Stomach (tissue), 9 donors: ENCODE data around the gene ZDHHC8. TPM values are rescaled to one million over a fixed set of nuclear protein-coding genes. Genes with fewer than 3 reads are reported as not detected.

Source experiments
- DNase-seq, 2 donors: peaks; one replicate each; pipeline versions ENCODE4 v3.0.0 to v3.0.0-alpha.2; 2013 to 2019
- H3K27ac ChIP-seq, 5 donors: fragments of 200-600 bp in 4 of 5; sonication (generic) in 4 of 5; one replicate each; pipeline ENCODE4 v1.5.1; 2013 to 2019; ENCODE audit warnings: mild to moderate bottlenecking in 1 of 5, moderate library complexity in 1 of 5
- H3K27me3 ChIP-seq, 3 donors: fragments of 200-600 bp; sonication (generic); one replicate each; pipeline ENCODE4 v1.5.1; 2017 to 2019; ENCODE audit warnings: mixed run types in 1 of 3
- H3K36me3 ChIP-seq, 4 donors: fragments of 200-600 bp; sonication (generic); 1 replicate in 3 of 4; 2 replicates in 1 of 4; pipeline ENCODE4 v1.5.1; 2016 to 2019
- H3K4me1 ChIP-seq, 4 donors: fragments of 200-600 bp; sonication (generic); one replicate each; pipeline ENCODE4 v1.5.1; 2016 to 2019
- H3K4me3 ChIP-seq, 4 donors: fragments of 200-600 bp; sonication (generic) in 3 of 4; one replicate each; pipeline ENCODE4 v1.5.1; 2016 to 2019; ENCODE audit warnings: mild to moderate bottlenecking in 1 of 4
- H3K9me3 ChIP-seq, 4 donors: fragments of 200-600 bp; sonication (generic); one replicate each; pipeline ENCODE4 v1.5.1; 2016 to 2019
- EP300 ChIP-seq: sonication (generic); formaldehyde crosslinking; IDR thresholded peaks from one replicate; pipeline ENCODE4 v1.6.1; 2017; ENCODE audit warnings: antibody characterized with exemption
- POLR2A ChIP-seq, 4 donors: fragments of 450-650 bp; IDR thresholded peaks; one replicate each; pipeline ENCODE4 v1.6.1; 2016; ENCODE audit warnings: antibody characterized with exemption in 4 of 4, control low read depth in 2 of 4, mild to moderate bottlenecking in 1 of 4, moderate library complexity in 1 of 4
- POLR2AphosphoS5 ChIP-seq, 3 donors: sonication (generic); formaldehyde crosslinking; IDR thresholded peaks; one replicate each; pipeline ENCODE4 v1.6.1; 2016; ENCODE audit warnings: antibody characterized with exemption in 3 of 3
- WGBS, 5 donors: extraction: QIAGEN DNeasy Blood & Tissue Kit in 3 of 5; methylation state at CpG; one replicate each; pipeline versions ENCODE4 v1.1.5 to v1.1.7; 2013 to 2018; 5-methylcytosine and 5-hydroxymethylcytosine counted together
- intact Hi-C: fragments of 100-400 bp; cut with DNase I; formaldehyde crosslinking; loops from one replicate; pipeline ENCODE4 v1.15.1; 2023; ENCODE audit warnings: low total_unique reads
- polyA plus RNA-seq, 3 donors: library from polyadenylated mRNA; stranded (reverse); fragments of 200-250 nt; gene quantifications; one replicate each; pipeline ENCODE4 v1.2.3, GENCODE V29; 2013
- total RNA-seq, 5 donors: library from RNA; depleted of rRNA; stranded (reverse); fragments of >200 nt; gene quantifications; one replicate each; pipeline versions ENCODE4 v1.1.0 to v1.2.3, GENCODE V29; 2014 to 2016
- TF ChIP-seq, protein P1 (sequence below), 7 experiments: fragments of 450-650 bp in 4 of 7; fragments of 200-600 bp in 3 of 7; sonication (generic) in 3 of 7; IDR thresholded peaks; one replicate each; pipeline ENCODE4 v1.5.1; 2016 to 2019; ENCODE audit warnings: antibody characterized with exemption in 7 of 7, control low read depth in 2 of 7, mild to moderate bottlenecking in 1 of 7
- donor health status: healthy with polysubstance abuse.
- donor health status: Bipolar disorder and iron deficiency.
- donor health status: healthy.

The ZDHHC8 gene
- total and polyA plus RNA-seq, 8 donors: 3.2 to 228 (median 18.7) TPM

GRCh38 chr22:20087319-20088262 is 44.0 kb upstream of the ZDHHC8 start:
- no peak for DNase-seq
- Histone ChIP-seq H3K27me3 (no peaks in the 10 kb centered on the region), H3K4me1 (peaks cover 26 to 35% (median 27%) of the 10 kb centered on the region in 4 donors), H3K27ac (no peak overlapping the region), H3K9me3 (no peaks in the 10 kb centered on the region), H3K4me3 (no peak overlapping the region), H3K36me3 (peaks cover 69 to 72% (median 71%) of the 10 kb centered on the region in 4 donors)
- no peak for TF ChIP-seq POLR2A (IDR thresholded peaks at IDR 0.05)
- intact Hi-C loops: no loop called here
- WGBS, 5 donors: 88 to 93% (median 90%) methylated on average over 13 to 14 of the region's 14 CpGs

GRCh38 chr22:20088263-20088648 is 43.3 kb upstream of the ZDHHC8 start:
- TF ChIP-seq POLR2A (IDR thresholded peaks at IDR 0.05): no peak
- TF ChIP-seq POLR2AphosphoS5 (IDR thresholded peaks at IDR 0.05): no peak
- no peak for TF ChIP-seq EP300
- TF ChIP-seq, protein P1, sequence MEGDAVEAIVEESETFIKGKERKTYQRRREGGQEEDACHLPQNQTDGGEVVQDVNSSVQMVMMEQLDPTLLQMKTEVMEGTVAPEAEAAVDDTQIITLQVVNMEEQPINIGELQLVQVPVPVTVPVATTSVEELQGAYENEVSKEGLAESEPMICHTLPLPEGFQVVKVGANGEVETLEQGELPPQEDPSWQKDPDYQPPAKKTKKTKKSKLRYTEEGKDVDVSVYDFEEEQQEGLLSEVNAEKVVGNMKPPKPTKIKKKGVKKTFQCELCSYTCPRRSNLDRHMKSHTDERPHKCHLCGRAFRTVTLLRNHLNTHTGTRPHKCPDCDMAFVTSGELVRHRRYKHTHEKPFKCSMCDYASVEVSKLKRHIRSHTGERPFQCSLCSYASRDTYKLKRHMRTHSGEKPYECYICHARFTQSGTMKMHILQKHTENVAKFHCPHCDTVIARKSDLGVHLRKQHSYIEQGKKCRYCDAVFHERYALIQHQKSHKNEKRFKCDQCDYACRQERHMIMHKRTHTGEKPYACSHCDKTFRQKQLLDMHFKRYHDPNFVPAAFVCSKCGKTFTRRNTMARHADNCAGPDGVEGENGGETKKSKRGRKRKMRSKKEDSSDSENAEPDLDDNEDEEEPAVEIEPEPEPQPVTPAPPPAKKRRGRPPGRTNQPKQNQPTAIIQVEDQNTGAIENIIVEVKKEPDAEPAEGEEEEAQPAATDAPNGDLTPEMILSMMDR (IDR thresholded peaks at IDR 0.05): no peak

DNA sequence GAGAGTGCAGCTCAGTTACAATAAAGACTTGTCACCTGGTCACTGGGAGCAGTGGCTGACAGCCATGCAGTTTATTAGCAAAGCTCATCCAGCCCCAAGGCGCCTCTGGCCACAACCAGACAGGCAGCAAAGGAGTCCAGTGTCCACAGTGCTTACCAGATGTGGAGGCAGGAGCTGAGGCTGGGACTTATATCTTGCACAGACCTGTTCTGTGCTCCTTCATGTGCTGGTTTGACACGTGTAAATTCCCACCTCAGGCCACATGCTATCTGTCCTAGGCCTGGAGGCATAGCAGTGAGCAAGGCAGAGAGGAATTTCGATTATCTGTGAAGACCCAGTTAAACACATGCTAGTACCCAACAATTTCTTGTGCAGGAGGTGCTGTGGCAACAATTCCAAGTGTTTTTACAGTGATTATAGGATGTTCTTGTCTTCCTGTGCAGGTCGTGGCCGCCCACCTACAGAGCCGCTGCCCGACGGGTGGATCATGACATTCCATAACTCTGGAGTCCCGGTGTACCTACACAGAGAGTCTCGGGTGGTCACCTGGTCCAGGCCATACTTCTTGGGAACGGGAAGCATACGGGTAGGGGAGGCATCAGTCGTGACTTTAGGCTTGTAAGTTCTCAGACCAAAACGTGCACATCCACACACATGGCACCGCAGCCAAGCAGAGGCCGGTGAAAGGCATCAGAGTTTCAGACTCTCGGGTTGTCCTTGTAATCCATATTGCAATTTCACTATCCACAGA is 42.2 kb upstream of the ZDHHC8 start:
- intact Hi-C loops: no loop called here
- DNase-seq: no peak
- Histone ChIP-seq H3K27me3 (no peaks in the 10 kb centered on the region), H3K4me1 (peaks cover 8 to 31% (median 11%) of the 10 kb centered on the region in 4 donors), H3K4me3 (no peak overlapping the region), H3K9me3 (no peaks in the 10 kb centered on the region), H3K36me3 (peaks cover 85 to 90% (median 89%) of the 10 kb centered on the region in 4 donors), H3K27ac (no peak overlapping the region)
- 88 to 96% (median 93%) methylated on average over 16 to 17 of the region's 17 CpGs for WGBS, 5 donors
- TF ChIP-seq POLR2A (IDR thresholded peaks at IDR 0.05): no peak
- TF ChIP-seq EP300: no peak
- TF ChIP-seq, protein P1 (IDR thresholded peaks at IDR 0.05): no peak
- TF ChIP-seq POLR2AphosphoS5 (IDR thresholded peaks at IDR 0.05): no peak

More at GRCh38 chr22:20088263-20088648, 43.3 kb upstream of the ZDHHC8 start:
- Histone ChIP-seq H3K9me3 (no peaks in the 10 kb centered on the region), H3K27me3 (no peaks in the 10 kb centered on the region), H3K36me3 (peaks cover 75 to 79% (median 78%) of the 10 kb centered on the region in 4 donors), H3K4me1 (peaks cover 19 to 35% (median 20%) of the 10 kb centered on the region in 4 donors), H3K4me3 (no peak overlapping the region), H3K27ac (no peak overlapping the region)
- intact Hi-C loops: no loop called here
- 84 to 95% (median 92%) methylated on average over 6 to 8 of the region's 8 CpGs for WGBS, 5 donors
- DNase-seq: no peak

DNA sequence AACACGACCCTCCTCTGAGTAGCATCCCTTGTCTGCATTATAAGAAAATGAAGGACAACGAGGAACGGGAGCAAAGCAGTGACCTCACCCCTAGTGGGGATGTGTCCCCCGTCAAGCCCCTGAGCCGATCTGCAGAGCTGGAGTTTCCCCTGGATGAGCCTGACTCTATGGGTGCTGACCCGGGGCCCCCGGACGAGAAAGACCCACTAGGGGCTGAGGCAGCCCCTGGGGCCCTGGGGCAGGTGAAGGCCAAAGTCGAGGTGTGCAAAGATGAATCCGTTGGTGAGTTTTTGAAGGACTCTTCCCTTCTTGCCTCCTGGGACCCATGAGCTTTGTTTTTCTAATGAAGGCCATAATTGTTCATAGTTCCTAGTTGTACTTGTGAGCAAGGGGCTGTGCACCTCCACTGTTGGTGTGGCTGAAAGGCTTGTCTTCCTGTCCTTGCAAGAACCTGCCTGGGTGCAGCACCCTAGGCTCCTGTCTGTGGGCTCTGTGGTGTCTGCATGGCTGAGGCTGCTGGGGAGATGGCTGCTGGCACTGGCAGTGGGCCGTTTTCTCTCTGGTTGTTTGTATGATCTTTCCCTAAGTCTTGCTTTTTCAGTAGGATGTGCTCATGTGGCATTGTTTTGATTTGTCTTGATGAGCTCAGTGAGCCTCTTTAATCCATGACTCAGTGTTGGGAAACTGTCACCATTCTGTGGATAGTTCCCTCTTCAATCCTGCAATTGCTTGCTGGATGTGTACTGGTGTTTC is 41.5 kb upstream of the ZDHHC8 start:
- Histone ChIP-seq H3K4me1 (peaks cover under 1 to 23% (median 3%) of the 10 kb centered on the region in 4 donors), H3K36me3 (peaks cover 93 to 98% (median 97%) of the 10 kb centered on the region in 4 donors), H3K27me3 (no peaks in the 10 kb centered on the region), H3K9me3 (no peaks in the 10 kb centered on the region), H3K27ac (no peak overlapping the region), H3K4me3 (no peak overlapping the region)
- no peak for DNase-seq
- intact Hi-C loops: no loop called here
- TF ChIP-seq, protein P1 (IDR thresholded peaks at IDR 0.05): no peak
- TF ChIP-seq EP300: no peak
- TF ChIP-seq POLR2A (IDR thresholded peaks at IDR 0.05): no peak
- TF ChIP-seq POLR2AphosphoS5 (IDR thresholded peaks at IDR 0.05): no peak
- WGBS, 5 donors: 90 to 96% (median 94%) methylated on average over 11 of the region's 11 CpGs
